Measurements from ENCODE around the gene GRK5. TPM values are rescaled to one million over a fixed set of nuclear protein-coding genes. Genes with fewer than 3 reads are reported as not detected.

GRK5 gene
- total RNA-seq, 1 experiment from 2014 or later = 4.5 TPM

- TF ChIP-seq EZH2 (IDR thresholded peaks at IDR 0.05; ENCODE audit: low read length, unreplicated experiment) = no peak
- no peak for TF ChIP-seq CTCF (conservative IDR thresholded peaks at IDR 0.05; ENCODE audit: low read depth, low read length)
- TF ChIP-seq EZH2phosphoT487 (IDR thresholded peaks at IDR 0.05; ENCODE audit: borderline replicate concordance, low read length) = no peak
- ChIA-PET CTCF (no interaction called here), POLR2A (ENCODE audit: unreplicated experiment) (interaction anchor here (0.5 kb wide), 1 partner anchor 504 kb away, joined by 3 read pairs; no protein-coding TSS in a partner anchor)
- H3K79me2 ChIP-seq (ENCODE audit: low read length) = no peaks in the 10 kb centered on the region
- H3K27me3 ChIP-seq (ENCODE audit: low read length) = no peaks in the 10 kb centered on the region
- DNase-seq = no peak
- no peaks in the 10 kb centered on the region for H3K9me2 ChIP-seq (replicated peaks; ENCODE audit: low read length)
- H4K20me1 ChIP-seq (ENCODE audit: low read length) = no peaks in the 10 kb centered on the region
- no peak overlapping the region for H3K4me2 ChIP-seq (ENCODE audit: low read length)
- no peak for ATAC-seq
- H3K9me3 ChIP-seq (ENCODE audit: low read length) = no peaks in the 10 kb centered on the region
- no peak overlapping the region for H3K27ac ChIP-seq (ENCODE audit: low read length)
- no peaks in the 10 kb centered on the region for H3K4me1 ChIP-seq (ENCODE audit: insufficient read depth, low read length)
- intact Hi-C loops (cut with micrococcal nuclease) = no loop called here
- no peak overlapping the region for H3K9ac ChIP-seq (ENCODE audit: low read length)
- no peaks in the 10 kb centered on the region for H3F3A ChIP-seq (ENCODE audit: low read length, unreplicated experiment)
- H3K4me3 ChIP-seq (ENCODE audit: low read length) = no peak overlapping the region
- no TSS peak for BruUV-seq (replicated peaks)
- H3K36me3 ChIP-seq (ENCODE audit: low read depth, low read length) = no peaks in the 10 kb centered on the region
- H2AFZ ChIP-seq (ENCODE audit: low read length) = no peak overlapping the region
Observed at GRCh38 chr10:119233123-119233820, 25.9 kb downstream of the GRK5 start.

GRCh38 chr10:119233821-119234220 is 26.4 kb downstream of the GRK5 start:
- H3K9me3 ChIP-seq (ENCODE audit: low read length) = no peaks in the 10 kb centered on the region
- ChIA-PET POLR2A (ENCODE audit: unreplicated experiment) (interaction anchor here (0.5 kb wide), 1 partner anchor 504 kb away, joined by 3 read pairs; no protein-coding TSS in a partner anchor), CTCF (no interaction called here)
- no peaks in the 10 kb centered on the region for H3K79me2 ChIP-seq (ENCODE audit: low read length)
- no peaks in the 10 kb centered on the region for H3K36me3 ChIP-seq (ENCODE audit: low read depth, low read length)
- intact Hi-C loops (cut with micrococcal nuclease) = no loop called here
- no peak overlapping the region for H3K27ac ChIP-seq (ENCODE audit: low read length)
- H3K4me3 ChIP-seq (ENCODE audit: low read length) = no peak overlapping the region
- no peaks in the 10 kb centered on the region for H3K9me2 ChIP-seq (replicated peaks; ENCODE audit: low read length)
- no peaks in the 10 kb centered on the region for H3K27me3 ChIP-seq (ENCODE audit: low read length)
- TF ChIP-seq EZH2phosphoT487 (IDR thresholded peaks at IDR 0.05; ENCODE audit: borderline replicate concordance, low read length) (no peak), CTCF (conservative IDR thresholded peaks at IDR 0.05; ENCODE audit: low read depth, low read length) (no peak), EZH2 (IDR thresholded peaks at IDR 0.05; ENCODE audit: low read length, unreplicated experiment) (no peak)
- ATAC-seq (no peak), DNase-seq (no peak)
- H2AFZ ChIP-seq (ENCODE audit: low read length) = no peak overlapping the region
- no peaks in the 10 kb centered on the region for H3F3A ChIP-seq (ENCODE audit: low read length, unreplicated experiment)
- no peak overlapping the region for H3K4me2 ChIP-seq (ENCODE audit: low read length)
- no TSS peak for BruUV-seq (replicated peaks)
- H3K9ac ChIP-seq (ENCODE audit: low read length) = no peak overlapping the region
- H4K20me1 ChIP-seq (ENCODE audit: low read length) = no peaks in the 10 kb centered on the region
- H3K4me1 ChIP-seq (ENCODE audit: insufficient read depth, low read length) = no peaks in the 10 kb centered on the region

- Histone ChIP-seq H3K4me3 (ENCODE audit: low read length) (no peak overlapping the region), H3K9me2 (replicated peaks; ENCODE audit: low read length) (no peaks in the 10 kb centered on the region), H4K20me1 (ENCODE audit: low read length) (no peaks in the 10 kb centered on the region), H3K36me3 (ENCODE audit: low read depth, low read length) (no peaks in the 10 kb centered on the region), H3K4me1 (ENCODE audit: insufficient read depth, low read length) (no peaks in the 10 kb centered on the region), H3K4me2 (ENCODE audit: low read length) (no peak overlapping the region), H3K27ac (ENCODE audit: low read length) (no peak overlapping the region), H3F3A (ENCODE audit: low read length, unreplicated experiment) (no peaks in the 10 kb centered on the region), H3K79me2 (ENCODE audit: low read length) (no peaks in the 10 kb centered on the region), H3K9me3 (ENCODE audit: low read length) (no peaks in the 10 kb centered on the region), H3K9ac (ENCODE audit: low read length) (no peak overlapping the region), H2AFZ (ENCODE audit: low read length) (no peak overlapping the region), H3K27me3 (ENCODE audit: low read length) (no peaks in the 10 kb centered on the region)
- TF ChIP-seq EZH2 (IDR thresholded peaks at IDR 0.05; ENCODE audit: low read length, unreplicated experiment) = no peak
- TF ChIP-seq CTCF (conservative IDR thresholded peaks at IDR 0.05; ENCODE audit: low read depth, low read length) = no peak
- no peak for TF ChIP-seq EZH2phosphoT487 (IDR thresholded peaks at IDR 0.05; ENCODE audit: borderline replicate concordance, low read length)
- no TSS peak for BruUV-seq (replicated peaks)
- POLR2A ChIA-PET (ENCODE audit: unreplicated experiment) = no interaction called here
- ATAC-seq = no peak
- intact Hi-C loops (cut with micrococcal nuclease) = no loop called here
- no peak for DNase-seq
- CTCF ChIA-PET = no interaction called here
Observed at GRCh38 chr10:119235356-119235755, 28.0 kb downstream of the GRK5 start.
